Measurements from ENCODE around the gene TMCO4. TPM values are rescaled to one million over a fixed set of nuclear protein-coding genes. Genes with fewer than 3 reads are reported as not detected.

TMCO4 gene
- total RNA-seq, 1 experiment from 2014 or later, result 4.3 TPM

GRCh38 chr1:19708567-19709110 lies 91.1 kb downstream of the TMCO4 start:
- H3K9me3 ChIP-seq (ENCODE audit: low read depth, low read length, poor library complexity, severe bottlenecking), result no peaks in the 10 kb centered on the region
- no peaks in the 10 kb centered on the region for H3K36me3 ChIP-seq (ENCODE audit: insufficient read depth, low read length, poor library complexity, severe bottlenecking)
- intact Hi-C loops (cut with micrococcal nuclease; ENCODE audit: unreplicated experiment), result no loop called here
- no peak overlapping the region for H3K4me3 ChIP-seq (ENCODE audit: low read depth, low read length, poor library complexity, severe bottlenecking)
- no peak overlapping the region for H3K27ac ChIP-seq (ENCODE audit: low read depth, low read length, poor library complexity, severe bottlenecking)
- BruUV-seq (replicated peaks), result no TSS peak
- no peak for DNase-seq (ENCODE audit: low spot score)
- no peaks in the 10 kb centered on the region for H3K27me3 ChIP-seq (replicated peaks; ENCODE audit: insufficient read depth, low read depth, low read length, poor library complexity)
- TF ChIP-seq, protein P1, sequence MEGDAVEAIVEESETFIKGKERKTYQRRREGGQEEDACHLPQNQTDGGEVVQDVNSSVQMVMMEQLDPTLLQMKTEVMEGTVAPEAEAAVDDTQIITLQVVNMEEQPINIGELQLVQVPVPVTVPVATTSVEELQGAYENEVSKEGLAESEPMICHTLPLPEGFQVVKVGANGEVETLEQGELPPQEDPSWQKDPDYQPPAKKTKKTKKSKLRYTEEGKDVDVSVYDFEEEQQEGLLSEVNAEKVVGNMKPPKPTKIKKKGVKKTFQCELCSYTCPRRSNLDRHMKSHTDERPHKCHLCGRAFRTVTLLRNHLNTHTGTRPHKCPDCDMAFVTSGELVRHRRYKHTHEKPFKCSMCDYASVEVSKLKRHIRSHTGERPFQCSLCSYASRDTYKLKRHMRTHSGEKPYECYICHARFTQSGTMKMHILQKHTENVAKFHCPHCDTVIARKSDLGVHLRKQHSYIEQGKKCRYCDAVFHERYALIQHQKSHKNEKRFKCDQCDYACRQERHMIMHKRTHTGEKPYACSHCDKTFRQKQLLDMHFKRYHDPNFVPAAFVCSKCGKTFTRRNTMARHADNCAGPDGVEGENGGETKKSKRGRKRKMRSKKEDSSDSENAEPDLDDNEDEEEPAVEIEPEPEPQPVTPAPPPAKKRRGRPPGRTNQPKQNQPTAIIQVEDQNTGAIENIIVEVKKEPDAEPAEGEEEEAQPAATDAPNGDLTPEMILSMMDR (conservative IDR thresholded peaks at IDR 0.05; ENCODE audit: low read depth, low read length), result no peak
- no peak for TF ChIP-seq EZH2 (IDR thresholded peaks at IDR 0.05; ENCODE audit: borderline replicate concordance, low read depth, low read length, poor library complexity, severe bottlenecking)
- POLR2A ChIA-PET (ENCODE audit: low non-redundant PET), result no interaction called here
- H3K4me1 ChIP-seq (ENCODE audit: insufficient read depth, low read length, poor library complexity, severe bottlenecking), result no peaks in the 10 kb centered on the region
- CTCF ChIA-PET, result no interaction called here

GRCh38 chr1:19706136-19706535 lies 93.6 kb downstream of the TMCO4 start:
- CTCF ChIA-PET, result interaction anchor here (1.0 kb wide), 1 partner anchor 43 kb away, joined by 3 read pairs; no protein-coding TSS in a partner anchor
- H3K27me3 ChIP-seq (replicated peaks; ENCODE audit: insufficient read depth, low read depth, low read length, poor library complexity), result no peaks in the 10 kb centered on the region
- no peaks in the 10 kb centered on the region for H3K36me3 ChIP-seq (ENCODE audit: insufficient read depth, low read length, poor library complexity, severe bottlenecking)
- H3K4me3 ChIP-seq (ENCODE audit: low read depth, low read length, poor library complexity, severe bottlenecking), result no peak overlapping the region
- no peaks in the 10 kb centered on the region for H3K4me1 ChIP-seq (ENCODE audit: insufficient read depth, low read length, poor library complexity, severe bottlenecking)
- TF ChIP-seq EZH2 (IDR thresholded peaks at IDR 0.05; ENCODE audit: borderline replicate concordance, low read depth, low read length, poor library complexity, severe bottlenecking), result no peak
- TF ChIP-seq, protein P1 (conservative IDR thresholded peaks at IDR 0.05; ENCODE audit: low read depth, low read length), result no peak
- intact Hi-C loops (cut with micrococcal nuclease; ENCODE audit: unreplicated experiment), result no loop called here
- H3K27ac ChIP-seq (ENCODE audit: low read depth, low read length, poor library complexity, severe bottlenecking), result no peak overlapping the region
- POLR2A ChIA-PET (ENCODE audit: low non-redundant PET), result no interaction called here
- no peak for DNase-seq (ENCODE audit: low spot score)
- H3K9me3 ChIP-seq (ENCODE audit: low read depth, low read length, poor library complexity, severe bottlenecking), result no peaks in the 10 kb centered on the region
- no TSS peak for BruUV-seq (replicated peaks)

- Histone ChIP-seq H3K4me3 (ENCODE audit: low read depth, low read length, poor library complexity, severe bottlenecking) (no peak overlapping the region), H3K27ac (ENCODE audit: low read depth, low read length, poor library complexity, severe bottlenecking) (no peak overlapping the region), H3K36me3 (ENCODE audit: insufficient read depth, low read length, poor library complexity, severe bottlenecking) (no peaks in the 10 kb centered on the region), H3K4me1 (ENCODE audit: insufficient read depth, low read length, poor library complexity, severe bottlenecking) (no peaks in the 10 kb centered on the region), H3K27me3 (replicated peaks; ENCODE audit: insufficient read depth, low read depth, low read length, poor library complexity) (no peaks in the 10 kb centered on the region), H3K9me3 (ENCODE audit: low read depth, low read length, poor library complexity, severe bottlenecking) (no peaks in the 10 kb centered on the region)
- intact Hi-C loops (cut with micrococcal nuclease; ENCODE audit: unreplicated experiment), result no loop called here
- TF ChIP-seq, protein P1 (conservative IDR thresholded peaks at IDR 0.05; ENCODE audit: low read depth, low read length), result no peak
- no peak for TF ChIP-seq EZH2 (IDR thresholded peaks at IDR 0.05; ENCODE audit: borderline replicate concordance, low read depth, low read length, poor library complexity, severe bottlenecking)
- no TSS peak for BruUV-seq (replicated peaks)
- CTCF ChIA-PET, result interaction anchor here (0.7 to 2.5 kb wide), 2 partner anchors 43 to 265 kb away, joined by 4 to 18 read pairs; no protein-coding TSS in a partner anchor
- POLR2A ChIA-PET (ENCODE audit: low non-redundant PET), result no interaction called here
- no peak for DNase-seq (ENCODE audit: low spot score)
These were observed 94.3 kb downstream of the TMCO4 start for GRCh38 chr1:19705464-19705863.

All from A673 (cell line).